GM19239 (cell line): ENCODE results near the gene EDDM3A.

Experiments
- DNase-seq: peaks from one replicate; pipeline ENCODE4 v3.0.0; 2011; ENCODE audit warnings: low spot score; ENCODE audit not compliant: insufficient read length
- FAIRE-seq: peaks from 2 replicates; lab custom pipeline; 2011; peaks lifted over from hg19 to GRCh38; lab: Jason Lieb, UNC

EDDM3A gene

DNA sequence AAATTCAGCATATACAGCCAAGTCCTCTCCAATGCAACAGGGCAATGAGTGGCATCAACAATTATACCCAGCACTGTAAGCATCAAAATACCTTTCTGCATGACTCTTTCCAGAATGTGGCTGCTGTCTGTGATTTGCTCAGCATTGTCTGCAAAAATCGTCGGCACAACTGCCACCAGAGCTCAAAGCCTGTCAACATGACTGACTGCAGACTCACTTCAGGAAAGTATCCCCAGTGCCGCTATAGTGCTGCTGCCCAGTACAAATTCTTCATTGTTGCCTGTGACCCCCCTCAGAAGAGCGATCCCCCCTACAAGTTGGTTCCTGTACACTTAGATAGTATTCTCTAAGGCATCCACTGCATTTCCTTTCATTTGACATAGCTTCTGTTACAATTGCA, 36.1 kb downstream of the EDDM3A start:
- peak; percentile 88 for FAIRE-seq
- DNase-seq, result no peak

DNA sequence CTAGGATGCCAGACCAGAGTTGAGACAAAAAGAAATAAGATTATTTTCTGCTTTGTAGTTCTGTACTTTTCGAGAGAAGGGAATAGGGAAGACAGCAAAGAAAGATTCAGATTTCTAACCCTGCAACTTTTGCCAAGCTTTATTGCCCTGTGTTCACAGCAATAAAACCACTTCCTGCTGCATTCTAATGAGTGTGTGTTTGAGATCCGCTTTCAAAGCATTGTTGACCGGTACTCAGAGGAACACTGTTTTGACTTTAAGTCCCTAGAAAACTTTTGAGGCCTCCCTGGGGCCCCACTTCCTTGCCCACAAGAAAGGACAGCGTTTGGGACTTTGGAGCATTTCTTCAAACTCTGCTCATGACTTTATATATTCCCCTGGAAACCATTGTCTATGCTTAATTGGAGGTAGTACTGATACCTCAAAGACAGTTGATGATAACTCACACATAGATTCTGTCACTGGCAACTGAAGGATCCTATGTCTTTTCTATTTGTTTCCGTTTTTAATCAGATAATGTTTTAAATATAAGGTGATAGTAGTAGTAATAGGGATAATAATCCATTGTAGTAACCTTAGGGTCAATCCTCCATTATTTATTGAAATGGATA, 36.7 kb downstream of the EDDM3A start:
- no peak for FAIRE-seq
- peak; percentile 28 for DNase-seq

DNA sequence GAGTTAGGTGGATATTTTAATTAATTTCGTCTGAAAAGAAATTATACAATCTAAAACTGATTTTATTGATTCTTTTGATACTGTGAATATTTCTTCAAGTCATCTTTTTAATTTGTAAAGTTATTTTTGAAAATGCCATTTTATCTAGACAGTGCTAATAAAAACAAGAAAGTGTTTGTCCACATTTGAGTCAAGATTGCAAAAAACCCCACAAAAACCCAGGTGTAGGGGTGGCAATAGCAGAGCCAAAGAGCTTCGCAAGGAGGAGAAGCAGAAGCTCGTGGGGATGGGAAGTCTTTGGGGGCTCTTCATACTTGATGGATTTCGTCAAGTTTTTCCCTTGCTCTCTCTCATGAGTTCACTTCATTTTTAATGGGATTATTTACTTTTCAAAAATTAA, 41.3 kb downstream of the EDDM3A start:
- DNase-seq, result no peak
- no peak for FAIRE-seq

DNA sequence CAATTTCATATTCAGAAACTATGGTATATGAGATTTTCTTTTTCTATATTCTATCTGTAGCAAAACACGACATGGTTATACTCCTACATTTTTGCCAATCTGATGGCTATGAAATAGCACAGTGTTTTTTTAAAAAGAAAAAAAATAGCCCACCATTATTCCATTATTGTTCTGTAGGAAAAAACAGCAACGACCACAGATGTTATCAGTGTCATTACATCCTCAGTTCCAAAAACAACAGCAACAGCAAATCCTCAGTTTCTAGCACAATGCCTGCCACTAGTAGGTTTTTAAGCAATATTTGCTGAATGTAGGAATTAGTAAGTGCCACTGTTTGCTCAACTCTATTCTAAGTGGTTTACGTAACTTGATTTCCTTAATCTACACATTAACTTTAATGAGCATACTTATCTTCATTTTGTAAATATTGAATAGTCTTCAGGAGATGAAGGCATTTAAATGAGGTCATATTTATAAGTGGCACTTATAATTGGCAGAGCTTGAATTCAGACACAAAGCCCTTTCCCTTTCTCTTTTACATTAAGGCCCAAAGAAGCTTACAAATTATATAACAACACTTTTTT, 43.6 kb downstream of the EDDM3A start:
- FAIRE-seq (no peak), DNase-seq (no peak)

DNA sequence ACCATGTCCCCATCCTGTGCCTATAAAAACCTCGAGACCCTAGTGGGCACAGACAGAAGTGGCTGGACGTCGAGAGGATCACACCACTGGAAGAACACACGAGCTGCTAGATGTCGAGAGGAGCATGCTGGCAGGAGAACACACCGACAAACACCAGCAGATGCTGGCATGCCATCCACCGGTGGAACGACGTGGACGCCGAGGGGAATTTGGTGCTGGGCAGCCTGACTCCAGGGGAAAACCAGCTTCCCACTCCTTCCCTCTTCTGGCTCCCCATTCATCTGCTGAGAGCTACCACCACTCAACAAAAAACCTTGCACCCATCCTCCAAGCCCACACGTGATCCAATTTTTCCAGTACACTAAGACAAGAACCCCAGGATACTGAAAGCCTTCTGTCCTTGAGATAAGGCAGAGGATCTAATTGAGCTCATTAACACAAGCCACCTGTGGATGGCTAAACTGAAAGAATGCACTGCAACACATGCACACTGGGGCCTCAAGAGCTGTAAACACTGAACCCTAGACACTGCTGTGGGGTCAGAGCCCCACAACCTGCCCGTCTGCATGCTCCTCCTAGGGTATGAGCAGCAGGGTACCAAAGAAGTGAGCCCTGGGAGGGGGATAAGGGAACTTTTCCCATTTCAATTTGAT, 44.9 kb downstream of the EDDM3A start:
- FAIRE-seq, result no peak

DNA sequence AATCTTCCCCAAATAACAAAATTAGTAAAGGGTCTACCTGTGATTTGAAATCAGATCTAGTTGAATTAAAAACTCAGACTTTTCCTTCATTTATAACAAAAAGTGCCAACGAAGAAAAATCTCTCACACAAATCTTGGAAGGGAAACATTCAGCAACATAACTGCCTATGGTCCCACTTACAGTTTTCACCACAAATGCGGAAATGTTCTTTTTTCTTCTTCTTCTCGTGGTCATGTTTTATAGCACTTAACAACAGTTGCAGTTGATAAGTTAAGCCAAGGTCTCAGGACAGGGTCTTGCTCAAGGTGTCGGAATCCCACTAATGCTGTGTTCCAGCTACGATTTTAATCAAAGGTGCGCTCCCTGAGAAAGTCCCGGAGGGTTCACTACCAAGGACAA, 45.5 kb downstream of the EDDM3A start:
- DNase-seq, result no peak
- no peak for FAIRE-seq

More for the DNA sequence above, 44.9 kb downstream of the EDDM3A start:
- DNase-seq, result no peak

DNA sequence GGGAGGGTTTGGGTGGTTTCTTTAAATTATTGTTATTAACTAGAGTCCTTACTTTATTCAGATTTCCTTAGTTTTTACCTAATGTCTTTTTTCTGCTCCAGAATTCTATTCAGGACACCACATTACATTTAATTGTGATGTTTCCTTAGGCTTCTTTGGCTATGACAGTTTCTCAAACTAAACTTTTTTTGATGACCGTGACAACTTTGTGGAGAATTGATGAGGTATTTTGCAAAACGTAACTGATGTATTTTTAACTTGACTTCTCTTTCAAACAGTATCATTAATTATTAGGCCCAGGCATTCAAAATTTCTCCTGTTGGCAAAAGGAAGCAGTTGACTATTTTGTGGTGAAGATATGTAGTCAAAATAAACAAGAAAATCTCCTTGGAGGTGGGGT, 45.9 kb downstream of the EDDM3A start:
- DNase-seq, result no peak
- no peak for FAIRE-seq

DNA sequence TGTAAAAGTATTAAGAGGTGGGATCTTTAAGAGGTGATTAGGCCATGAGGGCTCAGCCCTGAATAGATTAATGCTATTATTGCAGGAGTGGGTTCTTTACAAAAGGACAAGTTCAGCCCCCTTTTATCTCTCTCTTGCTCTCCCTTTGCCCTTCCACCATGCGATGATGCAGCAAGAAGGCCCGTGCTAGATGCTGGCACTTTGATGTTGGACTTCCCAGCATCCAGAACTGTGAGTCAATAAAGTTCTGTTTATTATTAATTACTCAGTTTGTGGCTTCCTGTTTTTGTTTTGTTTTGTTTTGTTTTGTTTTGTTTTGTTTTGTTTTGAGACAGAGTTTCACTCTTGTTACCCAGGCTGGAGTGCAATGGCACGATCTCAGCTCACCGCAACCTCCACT, 46.9 kb downstream of the EDDM3A start:
- FAIRE-seq, result no peak

DNA sequence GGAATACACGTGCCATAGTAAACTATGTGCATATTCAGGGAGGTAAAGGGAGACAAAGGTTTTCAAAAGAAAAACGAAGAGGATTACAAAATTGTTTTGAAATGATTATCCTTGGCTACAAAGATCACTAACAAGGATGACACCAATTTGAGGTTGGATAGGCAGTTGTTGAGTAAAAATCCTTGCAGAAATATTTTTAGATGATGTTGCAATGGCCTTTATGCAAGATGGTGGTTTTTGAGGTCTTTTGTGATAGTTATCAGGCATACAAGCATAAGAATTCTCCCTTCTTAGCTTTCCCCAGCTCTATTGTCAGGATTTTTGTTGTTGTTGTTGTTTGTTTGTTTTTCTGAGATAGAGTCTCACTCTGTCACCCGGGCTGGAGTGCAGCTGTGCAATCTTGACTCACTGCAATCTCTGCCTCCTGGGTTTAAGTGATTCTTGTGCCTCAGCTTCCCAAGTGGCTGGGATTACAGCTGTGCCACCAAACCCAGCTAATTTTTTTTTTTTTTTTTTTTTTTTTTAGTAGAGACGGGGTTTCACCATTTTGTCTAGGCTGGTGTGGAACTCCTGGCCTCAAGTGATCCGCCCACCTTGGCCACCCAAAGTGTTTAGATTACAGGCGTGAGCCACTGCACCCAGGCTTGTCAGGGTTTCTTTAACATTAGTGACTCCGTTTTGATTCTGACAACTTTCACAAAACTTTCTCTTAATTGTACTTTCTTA, 49.1 kb downstream of the EDDM3A start:
- no peak for FAIRE-seq

More for the DNA sequence above, 46.9 kb downstream of the EDDM3A start:
- no peak for DNase-seq

DNA sequence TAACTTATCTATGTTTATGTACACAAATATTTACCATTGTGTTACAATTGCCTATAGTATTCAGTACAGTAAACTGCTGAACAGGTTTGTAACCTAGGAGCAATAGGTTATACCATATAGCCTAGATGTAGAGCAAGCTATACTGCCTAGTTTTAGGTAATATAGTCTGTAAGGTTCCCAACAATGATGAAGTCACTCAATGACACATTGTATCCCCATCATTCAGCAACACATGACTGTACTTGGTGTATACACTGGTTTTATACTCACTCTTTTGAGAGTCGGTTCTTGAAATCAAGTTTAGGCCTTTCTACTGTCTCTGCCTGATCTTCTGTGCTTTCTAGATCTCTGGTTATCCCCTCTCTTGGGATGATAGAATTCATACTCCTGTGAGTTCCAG, 51.5 kb downstream of the EDDM3A start:
- no peak for DNase-seq
- no peak for FAIRE-seq

More for the DNA sequence above, 49.1 kb downstream of the EDDM3A start:
- DNase-seq, result no peak
